Hepatocyte (in vitro differentiated cells): ENCODE data around the gene CPED1.

Source experiments
- CTCF ChIP-seq: fragments of 200-600 bp; sonication (generic); IDR thresholded peaks from 2 replicates; pipeline ENCODE4 v1.5.1; 2016; ENCODE audit warnings: antibody characterized with exemption, mild to moderate bottlenecking; ENCODE audit not compliant: poor library complexity
- EZH2 ChIP-seq: fragments of 200-600 bp; sonication (generic); IDR thresholded peaks from 2 replicates; pipeline ENCODE4 v1.6.1; 2016; ENCODE audit warnings: antibody characterized with exemption, mild to moderate bottlenecking, borderline replicate concordance
- EZH2phosphoT487 ChIP-seq: fragments of 200-600 bp; sonication (generic); IDR thresholded peaks from one replicate; pipeline ENCODE4 v1.6.1; 2018; ENCODE audit warnings: antibody characterized with exemption, mild to moderate bottlenecking, low read depth, moderate library complexity; ENCODE audit not compliant: unreplicated experiment, severe bottlenecking

GRCh38 chr7:121099572-121099971 is 111.1 kb downstream of the CPED1 start:
- TF ChIP-seq CTCF (peak; percentile 6), EZH2phosphoT487 (no peak), EZH2 (no peak)
